Measurements from ENCODE around the gene FAM78A. TPM values are rescaled to one million over a fixed set of nuclear protein-coding genes. Genes with fewer than 3 reads are reported as not detected.
A peak's percentile ranks its signal among the peaks of the same experiment; 100 is the strongest.
"Not testable (repeated sequence)": the region's sequence is repeated elsewhere in the genome, so short reads cannot be mapped to it uniquely, and the experiment has no call there.

Gene FAM78A
- total RNA-seq, 2 donors from 2014 or later, result 46.2 to 53.3 TPM

DNA sequence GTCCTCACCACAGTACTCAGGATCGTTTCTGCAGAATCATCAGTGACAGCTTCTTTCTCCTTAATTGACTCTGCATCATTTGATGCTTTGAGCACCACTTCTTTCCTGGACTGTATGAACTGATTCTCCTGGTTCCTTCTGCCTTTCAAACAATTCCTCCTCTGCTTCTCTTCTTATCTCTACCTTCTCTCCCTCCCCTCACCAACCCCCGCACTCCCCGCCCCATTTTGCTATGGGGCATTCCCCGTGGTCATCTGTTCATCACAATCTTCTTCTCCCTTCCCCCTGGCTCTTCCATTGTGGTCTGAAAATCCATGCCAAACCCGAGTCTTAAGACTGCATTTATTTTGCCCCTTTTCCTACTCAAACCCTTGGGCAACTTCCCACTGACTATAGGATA lies 57.9 kb downstream of the FAM78A start:
- H3K36me3 Mint-ChIP-seq, result no peaks in the 10 kb centered on the region
- H3K9me3 Mint-ChIP-seq, result no peaks in the 10 kb centered on the region
- H3K4me1 Mint-ChIP-seq (ENCODE audit: low read depth in 2 of 2), result peaks cover 0 to 15% of the 10 kb centered on the region in 2 donors
- peak overlapping the region in 1 of 2 donors; percentile 59 for H3K27ac Mint-ChIP-seq
- ATAC-seq, result no peak
- no peak for DNase-seq (ENCODE audit: low spot score)
- H3K27me3 Mint-ChIP-seq, result no peaks in the 10 kb centered on the region
- H3K4me3 Mint-ChIP-seq, result no peak overlapping the region

DNA sequence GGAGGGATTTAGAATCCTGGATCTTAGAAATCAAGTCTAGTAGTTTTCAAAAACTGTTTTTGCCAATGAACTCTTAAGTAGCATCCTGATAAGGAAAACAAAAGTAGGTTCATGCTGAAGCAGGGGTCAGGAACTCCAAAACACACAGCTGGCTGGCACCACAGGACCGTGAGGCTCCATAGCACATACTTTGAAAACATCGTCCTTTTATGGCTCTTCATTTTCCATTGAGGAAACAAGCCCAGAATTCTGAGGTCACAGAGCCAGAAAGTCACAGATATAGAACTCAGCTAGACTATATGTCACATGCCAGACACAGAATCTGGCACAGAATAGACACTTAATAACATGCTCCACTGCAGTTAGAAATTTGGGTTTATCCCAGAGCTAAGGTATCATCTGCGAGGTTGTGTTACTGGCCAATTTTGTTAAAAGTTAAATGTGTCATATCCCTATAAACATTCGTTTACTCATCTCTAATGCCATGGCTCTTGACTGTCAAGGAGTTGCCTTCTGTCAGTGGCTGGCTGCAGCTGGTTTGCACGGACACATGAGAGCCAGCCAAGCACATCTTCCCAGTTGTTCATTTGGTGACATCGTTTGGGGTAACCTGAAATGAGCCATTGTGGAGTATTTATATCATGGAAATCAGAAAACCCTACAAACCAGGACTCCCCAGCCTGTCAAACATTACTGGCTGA lies 58.8 kb downstream of the FAM78A start:
- DNase-seq (ENCODE audit: low spot score) (no peak), ATAC-seq (no peak)
- Mint-ChIP-seq H3K27ac (no peak overlapping the region), H3K4me3 (no peak overlapping the region), H3K27me3 (no peaks in the 10 kb centered on the region), H3K36me3 (peaks cover 2% of the 10 kb centered on the region), H3K9me3 (no peaks in the 10 kb centered on the region), H3K4me1 (ENCODE audit: low read depth in 2 of 2) (peaks cover 0 to 15% of the 10 kb centered on the region in 2 donors)

DNA sequence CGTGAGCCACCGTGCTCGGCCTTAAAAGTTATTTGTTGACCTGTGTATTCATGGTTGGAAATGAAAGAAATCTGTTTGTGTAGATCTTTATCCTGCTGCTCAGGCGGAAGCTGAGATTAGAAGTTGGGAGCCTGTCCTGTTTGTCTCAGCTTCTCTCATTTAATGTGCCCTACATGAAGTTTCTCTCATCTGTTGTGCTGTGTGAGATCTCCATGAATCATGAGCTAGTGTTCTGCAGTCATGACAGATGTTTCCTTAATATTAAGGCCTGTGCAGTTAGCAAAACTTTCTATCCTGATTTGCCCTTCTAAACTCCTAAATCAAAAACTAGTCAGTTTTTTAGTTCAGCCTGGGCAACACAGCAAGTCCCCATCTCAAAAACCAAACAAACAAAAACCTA lies 59.5 kb downstream of the FAM78A start:
- no peak for DNase-seq (ENCODE audit: low spot score)
- Mint-ChIP-seq H3K27ac (no peak overlapping the region), H3K27me3 (no peaks in the 10 kb centered on the region), H3K36me3 (peaks cover 9% of the 10 kb centered on the region), H3K4me1 (ENCODE audit: low read depth in 2 of 2) (peaks cover 0 to 15% of the 10 kb centered on the region in 2 donors), H3K9me3 (no peaks in the 10 kb centered on the region), H3K4me3 (no peak overlapping the region)
- ATAC-seq, result no peak

DNA sequence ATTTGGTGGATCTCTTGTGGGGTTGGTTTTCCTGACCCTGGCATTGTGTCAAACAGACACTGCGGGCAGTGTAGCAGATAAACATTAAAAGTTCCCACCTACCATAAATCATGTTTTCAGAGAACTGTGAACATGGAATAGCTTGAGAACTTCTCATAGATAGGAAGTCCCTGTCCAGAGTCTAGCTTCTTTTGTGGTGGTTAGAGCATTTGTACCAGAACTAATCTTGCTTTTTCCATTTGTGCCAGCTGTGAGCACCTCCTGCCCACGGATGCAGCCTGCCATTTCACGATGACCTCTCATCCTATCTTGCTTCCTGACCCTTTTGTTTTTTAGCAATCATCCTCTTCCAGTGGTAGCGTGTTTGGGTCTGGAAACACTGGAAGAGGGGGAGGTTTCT lies 61.4 kb downstream of the FAM78A start:
- ATAC-seq (no peak), DNase-seq (ENCODE audit: low spot score) (no peak)
- Mint-ChIP-seq H3K4me3 (no peak overlapping the region), H3K27me3 (no peaks in the 10 kb centered on the region), H3K9me3 (peaks cover 5% of the 10 kb centered on the region), H3K4me1 (ENCODE audit: low read depth in 2 of 2) (peaks cover 0 to 15% of the 10 kb centered on the region in 2 donors), H3K27ac (no peak overlapping the region), H3K36me3 (peaks cover 28% of the 10 kb centered on the region)

DNA sequence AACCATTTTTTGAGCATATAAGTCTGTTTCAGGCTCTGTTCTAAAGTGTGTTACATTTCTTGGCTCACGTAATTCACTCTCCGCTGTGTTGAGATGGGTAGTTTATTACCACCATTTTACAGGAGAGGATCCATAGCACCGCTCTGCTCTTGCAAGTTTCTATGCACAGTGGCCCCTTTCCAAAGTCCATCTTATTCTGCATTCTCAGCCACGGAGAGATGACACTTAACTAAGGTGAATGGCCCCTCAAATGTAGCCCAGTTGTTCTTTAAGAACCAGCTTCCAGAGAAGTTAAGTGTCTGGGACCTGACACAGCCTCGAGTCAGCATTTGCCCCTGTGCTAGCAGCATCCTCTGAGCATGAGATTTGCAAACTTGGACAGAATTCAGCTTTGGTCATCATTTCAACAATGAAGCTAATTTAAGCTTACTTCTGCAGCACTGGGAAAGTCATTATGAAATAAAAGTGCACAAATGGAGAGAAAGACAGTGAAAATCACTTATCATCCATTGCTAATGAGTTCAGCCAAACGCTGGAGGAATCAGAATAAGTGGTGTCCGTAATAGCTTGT lies 61.9 kb downstream of the FAM78A start:
- Mint-ChIP-seq H3K4me1 (ENCODE audit: low read depth in 2 of 2) (peaks cover 0 to 15% of the 10 kb centered on the region in 2 donors), H3K9me3 (peaks cover 5% of the 10 kb centered on the region), H3K27me3 (no peaks in the 10 kb centered on the region), H3K4me3 (no peak overlapping the region), H3K27ac (no peak overlapping the region), H3K36me3 (peaks cover 31% of the 10 kb centered on the region)
- DNase-seq (ENCODE audit: low spot score) (no peak), ATAC-seq (no peak)

DNA sequence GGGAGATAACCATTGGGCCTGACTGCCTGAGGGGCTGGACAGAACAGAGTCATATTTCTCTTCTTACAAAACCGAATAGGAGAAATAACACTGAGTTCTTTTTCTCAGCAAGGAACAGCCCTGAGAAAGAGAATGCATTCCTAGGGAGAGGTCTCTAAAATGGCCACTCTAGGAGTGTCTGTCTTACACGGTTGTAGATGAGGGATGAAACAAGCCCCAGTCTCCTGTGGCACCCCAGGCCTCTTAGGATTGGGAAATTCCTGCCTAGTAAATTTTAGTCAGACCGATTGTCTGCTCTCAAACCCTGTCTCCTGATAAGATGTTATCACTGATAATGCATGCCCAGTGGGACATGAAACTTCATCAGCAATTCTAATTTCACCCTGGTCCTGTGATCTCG lies 64.4 kb downstream of the FAM78A start:
- H3K4me3 Mint-ChIP-seq; H3K9me3 Mint-ChIP-seq; H3K27ac Mint-ChIP-seq; H3K4me1 Mint-ChIP-seq (ENCODE audit: low read depth in 2 of 2); ATAC-seq; DNase-seq (ENCODE audit: low spot score); H3K27me3 Mint-ChIP-seq: not testable (repeated sequence)
- H3K36me3 Mint-ChIP-seq, result peaks cover 43% of the 10 kb centered on the region

Other genes with a start within 250 kb of the FAM78A start
- not detected for gene AIF1L, start 180.0 kb downstream of the FAM78A start, total RNA-seq
- 100 to 1,000 TPM in 1 of 2 donors, 10 to 100 TPM in 1; 66.2 to 121 TPM for gene NUP214, start 150.9 kb downstream of the FAM78A start, total RNA-seq
- under 1 TPM in 1 of 2 donors, not detected in 1; 0.74 TPM for gene PLPP7, start 13.2 kb upstream of the FAM78A start, total RNA-seq
- 100 to 1,000 TPM; 122 to 246 TPM for gene PRRC2B, start 117.6 kb upstream of the FAM78A start, total RNA-seq
- 10 to 100 TPM; 30.5 to 53.4 TPM for gene POMT1, start 226.4 kb upstream of the FAM78A start, total RNA-seq